Measurements from ENCODE around the gene ORAI1.
"Not testable (repeated sequence)": the region's sequence is repeated elsewhere in the genome, so short reads cannot be mapped to it uniquely, and the experiment has no call there.

ORAI1 gene

DNA sequence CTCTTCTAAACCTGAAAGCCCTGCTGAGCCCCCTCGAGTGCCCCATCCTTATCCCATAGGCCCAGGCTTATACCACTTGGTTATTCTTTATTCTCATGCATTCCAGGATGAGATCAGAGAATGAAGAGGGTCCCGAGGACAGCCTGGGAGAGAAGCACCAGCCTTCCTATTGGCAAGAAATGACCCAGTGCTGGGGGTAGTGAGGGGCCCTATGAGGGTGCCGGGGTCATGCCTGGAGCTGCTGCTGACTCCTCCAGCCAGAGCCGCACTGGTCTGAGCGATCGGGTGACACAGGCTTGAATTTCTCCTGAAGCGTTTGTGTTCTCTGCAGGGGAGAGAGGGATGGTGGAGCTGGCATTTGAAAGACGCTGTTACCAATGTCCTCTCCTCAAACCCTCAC is 25.0 kb downstream of the ORAI1 start:
- no peak for DNase-seq

DNA sequence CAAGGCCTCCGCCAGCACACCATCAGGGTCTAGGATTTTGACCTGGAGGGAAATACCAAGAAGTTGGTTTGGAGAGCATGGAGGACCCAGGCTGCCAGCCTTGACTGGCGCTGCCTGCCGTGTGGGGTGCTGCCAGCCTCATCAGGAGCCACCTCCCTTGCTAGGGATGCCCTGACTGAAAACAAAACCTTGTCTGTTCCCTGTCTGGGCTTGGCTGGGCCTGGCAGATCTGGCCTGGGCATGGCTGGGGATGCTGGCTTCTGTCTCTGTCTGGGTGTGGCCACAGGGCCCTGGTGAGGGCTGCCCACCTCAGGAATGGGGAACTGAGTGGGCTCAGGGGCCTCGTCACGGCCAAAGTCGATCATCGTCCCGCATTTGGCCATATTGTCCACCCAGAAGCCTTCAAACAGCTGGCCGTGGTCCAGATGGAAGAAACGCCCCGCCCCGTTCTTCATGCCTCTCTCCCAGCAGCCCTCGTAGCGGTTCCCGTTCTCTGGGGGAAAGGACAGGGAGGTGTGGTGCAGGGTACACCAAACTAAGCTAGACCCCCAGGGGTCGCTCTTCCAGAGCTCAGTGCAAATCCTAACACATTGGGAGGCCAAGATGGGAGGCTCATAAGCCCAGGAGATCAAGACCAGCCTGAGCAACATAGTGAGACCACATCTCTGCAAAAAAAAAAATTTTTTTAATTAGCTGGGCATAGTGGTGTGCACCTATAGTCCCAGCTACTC is 26.6 kb downstream of the ORAI1 start:
- no peak for DNase-seq

DNA sequence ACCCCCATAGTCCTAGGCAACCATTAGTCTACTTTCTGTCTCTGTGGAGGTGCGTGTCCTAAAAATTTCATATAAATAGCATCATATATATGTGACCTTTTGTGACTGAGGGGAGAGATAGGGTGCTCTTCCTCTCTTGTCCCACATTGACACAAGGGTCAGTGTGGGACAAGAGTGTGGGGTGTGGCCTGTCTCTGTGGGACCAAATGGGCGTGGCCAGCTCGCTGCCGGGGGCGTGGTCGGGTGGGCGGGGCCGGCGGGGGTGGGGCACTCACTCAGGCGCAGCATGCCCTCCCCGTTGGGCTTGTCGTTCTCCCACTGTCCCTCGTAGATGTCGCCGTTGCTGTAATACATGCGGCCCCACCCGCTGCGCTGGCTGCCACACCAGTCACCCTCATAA is 27.7 kb downstream of the ORAI1 start:
- no peak for DNase-seq

DNA sequence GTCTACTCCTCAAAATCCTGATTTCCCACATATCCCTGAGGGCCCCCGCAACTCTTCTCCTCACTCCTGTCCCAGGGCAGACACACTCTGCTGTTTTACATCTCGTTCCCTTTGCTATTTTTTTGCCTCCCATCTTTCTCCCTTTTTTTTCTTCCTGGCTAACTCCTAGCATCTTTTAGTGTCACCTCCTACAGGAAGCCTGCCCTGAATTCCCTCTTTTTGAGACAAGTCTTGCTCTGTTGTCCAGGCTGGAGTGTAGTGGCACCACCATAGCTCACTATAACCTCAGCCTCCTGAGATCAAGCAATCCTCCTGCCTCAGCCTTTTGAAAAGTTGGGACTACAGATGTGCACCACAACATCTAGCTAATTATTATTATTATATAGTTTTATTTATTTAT is 29.8 kb downstream of the ORAI1 start:
- DNase-seq = no peak

DNA sequence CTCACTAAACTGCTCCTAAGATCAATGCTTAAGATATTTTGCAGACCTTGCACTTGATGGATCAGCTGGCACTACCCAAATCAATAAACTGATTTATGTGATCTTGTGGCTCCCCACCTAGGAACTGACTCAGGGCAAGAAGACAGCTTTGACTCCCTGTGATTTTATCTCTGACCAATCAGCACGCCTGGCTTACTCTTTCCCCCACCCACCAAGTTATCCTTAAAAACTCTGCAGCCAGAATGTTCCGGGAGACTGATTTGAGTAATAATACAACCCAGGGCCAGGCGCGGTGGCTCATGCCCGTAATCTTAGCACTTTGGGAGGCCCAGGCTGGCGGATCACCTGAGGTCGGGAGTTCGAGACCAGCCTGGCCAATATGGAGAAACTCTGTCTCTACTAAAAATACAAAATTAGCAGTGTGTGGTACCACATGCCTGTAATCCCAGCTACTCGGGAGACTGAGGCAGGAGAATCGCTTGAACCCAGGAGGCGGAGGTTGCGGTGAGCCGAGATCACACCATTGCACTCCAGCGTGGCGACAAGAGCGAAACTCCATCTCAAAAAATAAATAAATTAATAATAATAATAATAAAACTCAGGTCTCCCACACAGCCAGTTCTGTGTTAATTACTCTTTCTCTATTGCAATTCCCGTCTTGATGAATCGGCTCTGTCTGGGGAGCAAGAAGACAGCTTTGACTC is 31.1 kb downstream of the ORAI1 start:
- DNase-seq = no peak

DNA sequence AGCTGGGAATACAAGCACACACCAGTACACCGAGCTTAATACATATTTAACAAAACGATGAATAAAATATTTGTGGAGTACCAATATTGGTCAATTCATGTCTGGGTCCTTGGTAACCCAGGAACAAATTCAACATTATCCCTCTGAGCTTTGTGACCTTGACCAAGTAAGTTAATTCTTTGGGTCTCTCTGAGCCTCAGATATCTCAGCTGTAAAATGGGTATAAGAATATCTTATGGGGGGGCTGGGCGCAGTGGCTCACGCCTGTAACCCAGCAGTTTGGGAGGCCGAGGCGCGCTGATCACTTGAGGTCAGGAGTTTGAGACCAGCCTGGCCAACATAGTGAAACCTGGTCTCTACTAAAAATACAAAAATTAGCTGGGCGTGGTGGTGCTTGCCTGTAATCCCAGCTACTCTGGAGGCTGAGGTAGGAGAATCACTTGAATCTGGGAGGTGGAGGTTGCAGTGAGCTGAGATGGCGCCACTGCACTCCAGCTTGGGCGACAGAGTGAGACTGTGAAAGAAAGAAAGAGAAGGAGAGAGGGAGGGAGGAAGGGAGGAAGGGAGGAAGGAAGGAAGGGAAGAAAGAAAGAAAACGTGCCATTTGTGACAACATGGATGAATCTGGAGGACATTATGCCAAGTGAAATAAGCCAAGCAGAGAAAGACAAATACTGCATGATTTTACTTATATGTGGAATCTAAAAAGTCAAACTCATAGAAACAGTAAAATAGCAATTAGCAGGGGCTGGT is 35.2 kb downstream of the ORAI1 start:
- DNase-seq = not testable (repeated sequence)

DNA sequence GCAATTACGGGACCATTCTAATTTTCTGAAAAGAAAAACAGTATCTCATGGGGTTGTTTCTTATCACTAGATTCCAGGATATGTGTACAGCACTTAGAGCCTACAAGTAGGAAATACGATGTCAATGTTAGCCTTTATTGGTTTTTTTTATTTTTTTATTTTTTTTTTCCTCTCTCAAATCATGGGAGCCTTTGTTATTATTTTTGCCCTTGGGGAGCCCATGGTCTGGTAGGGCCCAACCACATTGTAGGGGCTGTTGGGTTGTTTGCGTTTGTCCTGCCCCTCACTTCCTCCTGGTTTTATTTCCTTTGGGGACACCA is 37.2 kb downstream of the ORAI1 start:
- no peak for DNase-seq

DNA sequence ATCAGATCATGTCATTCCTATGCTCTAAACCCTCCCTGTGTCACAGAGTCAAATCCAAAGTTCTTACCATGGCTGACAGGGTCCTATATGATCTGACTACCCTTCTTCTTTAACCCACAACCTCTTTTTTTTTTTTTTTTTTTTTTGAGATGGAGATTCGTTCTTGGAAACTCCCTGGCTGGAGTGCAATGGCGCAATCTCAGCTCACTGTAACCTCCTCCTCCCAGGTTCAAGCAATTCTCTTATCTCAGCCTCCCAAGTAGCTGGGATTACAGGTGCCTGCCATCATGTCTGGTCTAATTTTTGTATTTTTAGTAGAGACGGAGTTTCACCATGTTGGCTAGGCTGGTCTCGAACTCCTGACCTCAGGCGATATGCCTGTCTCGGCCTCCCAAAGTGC is 40.5 kb downstream of the ORAI1 start:
- DNase-seq = not testable (repeated sequence)

DNA sequence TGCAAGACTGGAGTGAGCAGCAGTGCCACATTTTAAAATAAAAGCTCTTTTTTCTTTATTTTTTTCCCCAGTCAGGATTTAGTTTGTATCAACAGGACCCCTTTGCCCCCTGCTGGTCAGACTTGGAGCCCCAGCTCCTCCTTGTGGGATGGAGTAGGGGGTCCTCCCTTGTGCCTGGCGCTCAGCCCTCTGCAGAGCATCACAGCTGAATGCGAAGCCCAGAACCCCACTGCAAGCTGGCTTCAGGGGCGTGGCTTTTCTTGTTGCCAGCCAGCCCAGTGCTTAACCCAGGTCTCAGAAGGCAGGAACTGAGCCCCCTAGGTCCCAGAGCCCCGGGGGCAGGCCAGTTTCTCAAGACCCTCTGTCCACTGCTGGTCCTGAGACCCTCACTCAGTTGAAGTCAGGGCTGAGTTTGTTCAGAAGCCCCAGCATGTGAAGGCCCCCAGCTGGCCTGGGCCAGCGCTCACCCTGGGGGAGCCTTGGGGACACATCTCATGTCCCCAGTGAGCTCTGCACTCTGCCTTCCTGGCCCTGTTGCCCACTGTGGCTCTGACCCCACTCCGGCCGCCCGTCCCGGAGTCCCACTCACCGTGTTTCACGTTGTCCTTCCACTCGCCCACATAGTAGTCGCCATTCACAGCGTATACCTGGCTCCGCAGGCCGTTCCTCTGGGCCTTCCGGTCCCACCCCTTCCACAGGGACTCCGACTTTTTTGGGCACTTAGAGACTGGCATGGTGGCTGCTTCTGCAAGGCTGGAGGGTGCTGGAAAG is 42.6 kb downstream of the ORAI1 start:
- DNase-seq = peak; percentile 70

DNA sequence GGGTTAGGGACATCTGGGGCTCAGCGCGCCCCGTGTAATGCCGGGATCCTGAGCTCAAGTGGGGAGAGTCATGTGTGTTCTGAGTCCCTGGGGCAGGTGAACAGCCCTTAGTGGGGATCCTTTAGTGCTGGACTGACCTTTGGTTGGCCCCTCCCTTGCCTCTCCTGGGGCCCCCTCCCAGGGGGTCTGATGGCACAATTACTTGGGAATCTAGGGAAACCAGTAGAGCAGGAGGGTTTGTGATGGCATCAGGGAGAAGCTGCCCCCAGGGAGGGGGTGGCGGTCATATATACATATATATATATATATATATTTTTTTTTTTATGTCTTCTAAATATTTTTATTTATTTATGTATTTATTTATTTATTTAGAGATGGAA is 43.2 kb downstream of the ORAI1 start, which contains the start of gene MORN3:
Gene MORN3 (minus strand): TSS at position 134 of the 380 bp plus-strand sequence. CDS start 171 bp downstream, outside the sequence.
- DNase-seq = no peak

DNA sequence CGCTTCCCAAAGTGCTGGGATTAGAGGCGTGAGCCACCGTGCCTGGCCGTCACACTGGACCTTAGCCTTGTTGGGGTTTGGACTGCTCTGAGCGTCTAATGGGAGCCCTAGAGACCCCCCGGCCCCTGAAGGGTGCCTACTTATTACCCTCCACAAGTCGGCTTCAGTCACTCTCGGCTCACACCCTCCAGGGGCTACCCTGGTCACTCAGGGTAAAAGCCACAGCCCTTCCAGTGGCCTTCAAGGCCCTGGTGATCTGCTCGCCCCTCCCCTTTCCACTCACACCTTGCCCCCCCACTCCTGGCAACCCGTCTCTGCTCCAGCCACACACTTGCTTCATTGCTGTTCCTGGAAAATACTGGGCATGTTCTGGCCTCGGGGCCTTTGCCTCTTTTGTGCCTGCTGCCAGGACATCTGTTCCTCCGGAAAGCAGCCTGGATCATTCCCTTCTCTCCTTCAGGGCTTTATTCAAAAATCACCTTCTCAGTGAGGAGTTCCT is 46.7 kb downstream of the ORAI1 start:
- DNase-seq = peak; percentile 81

DNA sequence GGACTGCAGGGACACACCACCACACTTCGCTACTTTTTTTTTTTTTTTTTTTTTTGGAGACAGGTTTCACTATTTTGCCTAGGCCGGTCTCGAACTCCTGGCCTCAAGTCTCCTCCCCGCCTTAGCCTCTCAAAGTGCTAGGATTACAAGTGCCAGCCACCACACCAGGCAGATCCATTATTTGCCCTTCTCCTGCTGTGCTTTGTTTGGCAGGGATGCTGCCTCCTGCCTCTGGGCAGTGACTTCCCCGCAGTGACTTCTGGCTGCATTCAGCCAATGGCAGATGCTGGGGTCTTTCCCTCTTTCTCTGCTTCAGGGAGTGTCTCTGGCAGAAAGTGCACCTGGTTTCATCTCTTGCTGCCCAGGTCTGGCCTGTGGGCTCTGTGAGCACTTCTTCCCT is 49.9 kb downstream of the ORAI1 start:
- DNase-seq = no peak

DNA sequence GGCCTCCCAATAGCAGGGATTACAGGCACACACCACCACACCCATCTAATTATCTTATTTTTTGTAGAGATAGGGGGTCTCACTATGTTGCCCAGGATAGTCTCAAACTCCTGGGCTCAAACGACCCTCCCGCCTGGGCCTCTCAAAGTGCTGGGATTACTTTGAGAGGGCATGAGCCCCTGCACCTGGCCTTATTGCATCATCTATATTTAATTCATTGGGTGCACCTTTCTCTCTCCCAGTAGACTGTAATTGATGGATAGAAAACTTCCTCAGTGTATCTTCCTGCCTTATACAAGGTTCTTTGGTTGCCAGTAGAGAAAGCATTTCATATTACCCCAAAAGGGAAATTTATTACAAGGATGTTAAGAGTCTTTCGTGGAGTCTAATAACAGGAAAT is 52.0 kb downstream of the ORAI1 start:
- DNase-seq = no peak

DNA sequence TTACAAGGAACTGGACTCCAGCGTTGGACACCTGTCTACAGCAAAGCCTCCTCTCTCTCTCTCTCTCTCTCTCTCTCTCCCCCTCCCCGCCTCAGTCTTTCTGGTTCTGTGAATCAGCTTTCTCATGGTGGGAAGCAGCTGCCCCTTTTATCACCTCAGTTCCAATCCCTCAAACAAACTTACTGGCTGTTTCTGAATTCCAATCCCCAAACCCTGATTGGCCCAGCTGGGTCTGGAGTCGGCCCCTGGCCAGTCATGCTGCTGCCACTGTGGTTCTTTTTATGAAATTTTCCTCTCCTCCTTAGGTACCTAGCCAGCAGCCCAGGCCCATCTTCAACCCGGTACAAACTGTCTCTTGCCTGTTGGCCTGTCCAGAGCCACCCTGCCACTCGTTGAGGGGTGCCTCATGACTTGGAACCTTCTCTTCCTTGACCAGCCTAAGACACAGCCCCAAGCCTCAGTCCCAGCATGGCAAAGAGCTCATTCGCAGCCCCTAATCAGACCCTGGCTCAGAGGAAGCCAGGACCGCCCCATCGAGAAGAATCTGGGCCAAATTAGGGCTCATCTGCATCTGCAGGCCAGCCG is 52.5 kb downstream of the ORAI1 start:
- peak; percentile 57 for DNase-seq

DNA sequence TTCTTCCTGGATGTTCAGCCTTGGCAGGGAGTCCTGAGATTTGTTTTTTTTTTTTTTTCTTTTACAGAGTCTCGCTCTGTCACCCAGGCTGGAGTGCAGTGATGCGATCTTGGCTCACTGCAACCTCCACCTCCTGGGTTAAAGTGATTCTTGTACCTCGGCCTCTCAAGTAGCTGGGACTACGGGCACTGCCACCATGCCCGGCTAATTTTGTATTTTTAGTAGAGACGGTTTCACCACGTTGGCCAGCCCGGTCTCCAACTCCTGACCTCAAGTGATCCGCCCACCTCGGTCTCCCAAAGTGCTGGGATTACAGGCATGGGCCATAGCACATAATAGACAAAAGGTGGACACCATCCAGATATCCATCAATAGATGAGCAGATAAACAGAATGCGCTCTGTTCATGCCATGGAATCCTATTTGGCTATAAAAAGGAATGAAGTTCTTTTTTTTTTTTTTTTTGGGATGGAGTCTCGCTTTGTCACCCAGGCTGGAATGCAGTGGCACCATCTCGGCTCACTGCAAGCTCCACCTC is 53.4 kb downstream of the ORAI1 start:
- DNase-seq = not testable (repeated sequence)

DNA sequence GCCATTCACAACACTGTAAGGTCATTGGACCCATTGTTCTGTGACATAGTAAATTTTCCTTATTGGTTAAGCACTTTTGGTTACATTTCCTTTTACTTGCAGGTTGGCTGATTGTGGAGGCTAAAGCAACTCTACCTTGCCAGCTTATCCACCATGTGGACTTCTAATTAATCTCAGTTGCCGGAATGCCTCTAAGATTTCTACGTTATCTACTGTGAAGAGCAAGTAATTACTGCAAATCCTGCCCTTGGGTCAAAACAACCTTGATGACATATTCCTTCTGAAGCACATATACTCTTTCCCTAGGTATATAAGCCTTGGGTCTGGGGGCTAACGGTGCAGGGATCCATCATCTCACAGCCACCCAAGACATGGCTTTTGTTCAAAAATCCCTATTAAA is 62.6 kb downstream of the ORAI1 start:
- no peak for DNase-seq

DNA sequence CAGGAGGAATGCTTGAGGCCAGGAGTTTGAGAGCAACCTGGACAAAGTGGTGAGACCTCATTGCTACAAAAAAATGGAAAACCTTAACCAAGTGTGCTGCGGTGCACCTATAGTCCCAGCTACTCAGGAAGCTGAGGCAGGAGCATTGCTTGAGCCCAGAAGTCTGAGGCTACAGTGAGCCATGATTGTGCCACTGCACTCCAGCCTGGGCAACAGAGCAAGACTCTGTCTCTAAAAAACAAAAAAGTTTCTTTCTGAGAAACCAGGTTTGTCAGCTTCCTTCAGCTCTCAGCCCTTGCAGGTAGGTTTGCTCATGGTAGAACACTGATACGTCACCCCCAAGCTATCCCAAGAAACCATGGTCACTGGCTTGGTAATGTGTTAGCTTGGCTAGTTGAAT is 63.1 kb downstream of the ORAI1 start:
- DNase-seq = no peak

Measured in femur (tissue), 1 donor.